CD14-positive monocyte (primary cell): ENCODE measurements around the gene EXOSC2. TPM values are rescaled to one million over a fixed set of nuclear protein-coding genes. Genes with fewer than 3 reads are reported as not detected.

Experiments
- DNase-seq, 3 donors: peaks; one replicate each; pipeline ENCODE4 v3.0.0-alpha.2; 2011 to 2022
- H2AFZ ChIP-seq: 2 replicates; pipeline ENCODE4 v1.6.0; 2012; ENCODE audit warnings: mild to moderate bottlenecking, low read depth, low read length, inconsistent platforms; ENCODE audit not compliant: insufficient read depth, poor library complexity, severe bottlenecking
- H3K27ac ChIP-seq, 2 donors: 1 replicate in 1 of 2; 2 replicates in 1 of 2; pipeline ENCODE4 v1.5.1; 2012 to 2013; ENCODE audit warnings: low read length in 2 of 2, control low read depth in 1 of 2, inconsistent platforms in 1 of 2, low read depth in 1 of 2, mild to moderate bottlenecking in 1 of 2
- H3K27me3 ChIP-seq, 2 donors: one replicate each; pipeline versions ENCODE4 v1.6.0 to v1.6.1; 2011 to 2013; ENCODE audit warnings: low read length in 2 of 2; ENCODE audit not compliant: control insufficient read depth in 2 of 2, insufficient read depth in 2 of 2
- H3K36me3 ChIP-seq, 2 donors: replicated peaks in 1 of 2; 1 replicate in 1 of 2; 2 replicates in 1 of 2; pipeline versions ENCODE4 v1.5.1 to v1.6.1; 2012 to 2013; ENCODE audit warnings: low read length in 2 of 2, control low read depth in 1 of 2, inconsistent platforms in 1 of 2, mild to moderate bottlenecking in 1 of 2; ENCODE audit not compliant: insufficient read depth in 2 of 2, control insufficient read depth in 1 of 2
- H3K4me1 ChIP-seq, 2 donors: 1 replicate in 1 of 2; 2 replicates in 1 of 2; pipeline versions ENCODE4 v1.5.1 to v1.6.1; 2012 to 2013; ENCODE audit warnings: low read length in 2 of 2, control low read depth in 1 of 2, inconsistent platforms in 1 of 2, mild to moderate bottlenecking in 1 of 2, moderate library complexity in 1 of 2; ENCODE audit not compliant: insufficient read depth in 2 of 2, control insufficient read depth in 1 of 2
- H3K4me2 ChIP-seq: replicated peaks from 2 replicates; pipeline ENCODE3; 2012; ENCODE audit warnings: low read length, moderate library complexity, mild to moderate bottlenecking; ENCODE audit not compliant: poor library complexity, severe bottlenecking; ENCODE audit errors: extremely low read depth
- H3K4me3 ChIP-seq, 3 experiments: fragments of 200-600 bp in 1 of 3; sonication (generic) in 1 of 3; replicated peaks in 1 of 3; 1 replicate in 2 of 3; 2 replicates in 1 of 3; pipeline ENCODE4 v1.5.1; 2011 to 2013; ENCODE audit warnings: low read length in 3 of 3, mild to moderate bottlenecking in 3 of 3, control low read depth in 2 of 3, low read depth in 2 of 3, inconsistent platforms in 1 of 3, moderate library complexity in 1 of 3
- H3K79me2 ChIP-seq: 2 replicates; pipeline ENCODE4 v1.6.0; 2012; ENCODE audit warnings: mild to moderate bottlenecking, control low read depth, inconsistent platforms, low read length, moderate library complexity; ENCODE audit not compliant: insufficient read depth
- H3K9ac ChIP-seq: 2 replicates; pipeline ENCODE4 v1.6.0; 2017; ENCODE audit warnings: low read length, mild to moderate bottlenecking; ENCODE audit not compliant: insufficient read depth, poor library complexity, severe bottlenecking
- H3K9me3 ChIP-seq, 2 donors: replicated peaks in 1 of 2; 1 replicate in 1 of 2; 2 replicates in 1 of 2; pipeline versions ENCODE4 v1.5.1 to v1.6.1; 2012 to 2013; ENCODE audit warnings: low read length in 2 of 2, control low read depth in 1 of 2; ENCODE audit not compliant: control insufficient read depth in 1 of 2, insufficient read depth in 1 of 2
- H4K20me1 ChIP-seq: 2 replicates; pipeline ENCODE4 v1.6.0; 2012; ENCODE audit warnings: mild to moderate bottlenecking, low read length, control low read depth, moderate library complexity; ENCODE audit not compliant: insufficient read depth
- H3K27ac Mint-ChIP-seq, 7 donors: one replicate each; pipeline ENCODE4 v1.8.0; 2020; ENCODE audit warnings: mild to moderate bottlenecking in 7 of 7, mixed read lengths in 7 of 7, moderate library complexity in 6 of 7, inconsistent platforms in 2 of 7
- H3K27me3 Mint-ChIP-seq, 3 donors: one replicate each; pipeline ENCODE4 v1.8.0; 2021 to 2022; ENCODE audit warnings: low read depth in 3 of 3, mild to moderate bottlenecking in 3 of 3, mixed read lengths in 3 of 3, moderate library complexity in 3 of 3, inconsistent platforms in 1 of 3
- H3K36me3 Mint-ChIP-seq, 2 donors: one replicate each; pipeline ENCODE4 v1.8.0; 2020; ENCODE audit warnings: mixed read lengths in 2 of 2, inconsistent platforms in 1 of 2, mild to moderate bottlenecking in 1 of 2
- H3K4me1 Mint-ChIP-seq: one replicate; pipeline ENCODE4 v1.8.0; 2020; ENCODE audit warnings: mild to moderate bottlenecking, mixed read lengths
- H3K4me3 Mint-ChIP-seq, 2 donors: one replicate each; pipeline ENCODE4 v1.8.0; 2020; ENCODE audit warnings: mild to moderate bottlenecking in 2 of 2, mixed read lengths in 2 of 2, moderate library complexity in 1 of 2
- H3K9me3 Mint-ChIP-seq, 7 donors: one replicate each; pipeline ENCODE4 v1.8.0; 2020 to 2022; ENCODE audit warnings: mixed read lengths in 7 of 7, mild to moderate bottlenecking in 6 of 7, moderate library complexity in 6 of 7, inconsistent platforms in 2 of 7
- WGBS: methylation state at CpG from one replicate; pipeline ENCODE4 v1.1.5; 2013; ENCODE audit warnings: missing lambda C conversion rate; ENCODE audit not compliant: insufficient coverage; 5-methylcytosine and 5-hydroxymethylcytosine counted together
- intact Hi-C, 2 donors: fragments of 100-400 bp; cut with micrococcal nuclease; formaldehyde crosslinking; loops; one replicate each; pipeline versions ENCODE4 v1.15.0 to v1.15.1; 2023
- polyA plus RNA-seq, 3 donors: library from polyadenylated mRNA; depleted of rRNA in 1 of 3; unstranded in 2 of 3; stranded (reverse) in 1 of 3; fragments of 300-500 nt in 2 of 3; fragments of >200 nt in 1 of 3; fragmentation: Illumina TruSeq in 2 of 3; gene quantifications; 1 replicate in 2 of 3; 2 replicates in 1 of 3; pipeline ENCODE4 v1.2.3, GENCODE V29; 2012 to 2021
- small RNA-seq: library from RNA; depleted of rRNA; stranded (forward); fragments of <200 nt; gene quantifications from one replicate; pipeline ENCODE3, GENCODE V24; 2012; ENCODE audit warnings: low read depth; ENCODE audit not compliant: insufficient read length
- TF ChIP-seq, protein P1 (sequence below): fragments of 200-600 bp; IDR thresholded peaks from one replicate; pipeline ENCODE4 v1.8.0; 2022; ENCODE audit warnings: antibody characterized with exemption, mild to moderate bottlenecking

Gene EXOSC2
- polyA plus RNA-seq, 3 donors: 10.2 to 15.8 (median 11.2) TPM

- no peaks in the 10 kb centered on the region for H3K9me3 ChIP-seq
These were observed 58.2 kb downstream of the EXOSC2 start for GRCh38 chr9:130751631-130752355.

More at GRCh38 chr9:130751631-130752355, 58.2 kb downstream of the EXOSC2 start:
- Histone ChIP-seq H3K4me1 (peaks cover 13 to 24% of the 10 kb centered on the region in 2 donors), H4K20me1 (peaks cover 44% of the 10 kb centered on the region), H3K36me3 (no peaks in the 10 kb centered on the region), H3K4me2 (no peak overlapping the region), H2AFZ (no peak overlapping the region), H3K27me3 (no peaks in the 10 kb centered on the region), H3K79me2 (peaks cover 6% of the 10 kb centered on the region), H3K9ac (no peak overlapping the region), H3K27ac (no peak overlapping the region), H3K4me3 (no peak overlapping the region)
- H3K4me3 Mint-ChIP-seq: no peak overlapping the region
- WGBS: 93% methylated on average over 3 of the region's 7 CpGs
- intact Hi-C loops: no loop called here
- peaks cover 2 to 4% of the 10 kb centered on the region in 2 donors for H3K36me3 Mint-ChIP-seq
- DNase-seq: no peak
- H3K27me3 Mint-ChIP-seq: peaks cover 0 to 6% (median 0%) of the 10 kb centered on the region in 3 donors
- TF ChIP-seq, protein P1, sequence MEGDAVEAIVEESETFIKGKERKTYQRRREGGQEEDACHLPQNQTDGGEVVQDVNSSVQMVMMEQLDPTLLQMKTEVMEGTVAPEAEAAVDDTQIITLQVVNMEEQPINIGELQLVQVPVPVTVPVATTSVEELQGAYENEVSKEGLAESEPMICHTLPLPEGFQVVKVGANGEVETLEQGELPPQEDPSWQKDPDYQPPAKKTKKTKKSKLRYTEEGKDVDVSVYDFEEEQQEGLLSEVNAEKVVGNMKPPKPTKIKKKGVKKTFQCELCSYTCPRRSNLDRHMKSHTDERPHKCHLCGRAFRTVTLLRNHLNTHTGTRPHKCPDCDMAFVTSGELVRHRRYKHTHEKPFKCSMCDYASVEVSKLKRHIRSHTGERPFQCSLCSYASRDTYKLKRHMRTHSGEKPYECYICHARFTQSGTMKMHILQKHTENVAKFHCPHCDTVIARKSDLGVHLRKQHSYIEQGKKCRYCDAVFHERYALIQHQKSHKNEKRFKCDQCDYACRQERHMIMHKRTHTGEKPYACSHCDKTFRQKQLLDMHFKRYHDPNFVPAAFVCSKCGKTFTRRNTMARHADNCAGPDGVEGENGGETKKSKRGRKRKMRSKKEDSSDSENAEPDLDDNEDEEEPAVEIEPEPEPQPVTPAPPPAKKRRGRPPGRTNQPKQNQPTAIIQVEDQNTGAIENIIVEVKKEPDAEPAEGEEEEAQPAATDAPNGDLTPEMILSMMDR: no peak
- no peaks in the 10 kb centered on the region for H3K9me3 Mint-ChIP-seq
- H3K4me1 Mint-ChIP-seq: peaks cover 30% of the 10 kb centered on the region
- H3K27ac Mint-ChIP-seq: no peak overlapping the region

Small RNAs within 50 kb of the gene (small RNA-seq; reads per million reads assigned to genes)
- not detected for gene AL359092.1

Other genes with a start within 250 kb of the EXOSC2 start
- gene ASS1, start 248.8 kb upstream of the EXOSC2 start, polyA plus RNA-seq: not detected
- 10 to 100 TPM in 2 of 3 donors, 1 to 10 TPM in 1; 9.5 to 17.3 (median 16.3) TPM for gene FUBP3, start 114.2 kb upstream of the EXOSC2 start, polyA plus RNA-seq
- under 1 TPM in 1 of 3 donors, not detected in 2; 0.08 TPM for gene PRDM12, start 29.2 kb upstream of the EXOSC2 start, polyA plus RNA-seq
- 10 to 100 TPM in 1 of 3 donors, 1 to 10 TPM in 2; 4.5 to 14.5 (median 8.0) TPM for gene ABL1, start 141.5 kb downstream of the EXOSC2 start, polyA plus RNA-seq
- under 1 TPM; 0.18 to 0.60 (median 0.21) TPM for gene QRFP, start 203.0 kb downstream of the EXOSC2 start, polyA plus RNA-seq
- gene FIBCD1, start 245.5 kb downstream of the EXOSC2 start, polyA plus RNA-seq: not detected